Ecto neural progenitor cell (in vitro differentiated cells): ENCODE data around the gene TCFL5.
"Not testable (repeated sequence)": the region's sequence is repeated elsewhere in the genome, so short reads cannot be mapped to it uniquely, and the experiment has no call there.

ENCODE experiments used
- DNase-seq: peaks from one replicate; pipeline ENCODE4 v3.0.0-alpha.2; 2018; ENCODE audit warnings: low spot score

Gene TCFL5

DNA sequence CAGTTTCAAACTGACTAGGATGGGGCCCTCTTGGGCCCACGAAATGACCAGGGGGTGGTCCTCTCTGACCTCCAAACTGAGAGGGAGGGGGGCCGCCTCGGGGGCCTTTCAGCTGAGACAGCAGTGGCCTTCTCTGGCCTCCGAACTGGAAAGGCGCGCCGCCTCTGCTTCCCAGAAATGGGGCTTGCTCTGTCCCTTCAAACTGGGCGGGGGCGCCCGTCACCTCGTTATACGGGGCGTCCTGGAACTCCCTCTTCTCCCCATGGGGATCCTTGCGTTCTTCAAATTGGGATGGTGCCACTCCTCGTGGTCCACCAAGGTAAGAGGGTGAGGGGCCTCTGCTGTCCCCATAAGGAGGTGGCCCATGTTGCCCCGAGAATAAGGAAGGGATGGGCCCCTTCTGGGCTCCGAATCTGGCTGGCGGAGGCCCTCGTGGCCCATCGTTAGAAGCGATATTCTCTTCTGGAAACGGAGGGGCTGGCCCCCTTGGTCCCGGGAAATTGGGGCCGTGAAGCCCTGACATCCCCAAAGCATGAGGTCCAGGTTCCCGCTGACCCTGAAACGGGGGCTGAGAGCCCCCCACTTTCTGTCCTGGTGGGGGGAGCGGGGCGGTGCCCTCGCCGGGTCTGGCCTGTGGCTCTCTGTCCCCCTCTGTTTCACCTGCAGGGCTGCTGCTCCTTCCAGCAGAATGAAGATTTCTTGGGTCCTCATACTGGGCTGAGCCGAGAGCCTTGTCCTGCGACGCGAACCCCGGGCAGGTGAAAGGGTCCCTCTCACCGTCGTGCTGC, 18.7 kb upstream of the TCFL5 start:
- no peak for DNase-seq

DNA sequence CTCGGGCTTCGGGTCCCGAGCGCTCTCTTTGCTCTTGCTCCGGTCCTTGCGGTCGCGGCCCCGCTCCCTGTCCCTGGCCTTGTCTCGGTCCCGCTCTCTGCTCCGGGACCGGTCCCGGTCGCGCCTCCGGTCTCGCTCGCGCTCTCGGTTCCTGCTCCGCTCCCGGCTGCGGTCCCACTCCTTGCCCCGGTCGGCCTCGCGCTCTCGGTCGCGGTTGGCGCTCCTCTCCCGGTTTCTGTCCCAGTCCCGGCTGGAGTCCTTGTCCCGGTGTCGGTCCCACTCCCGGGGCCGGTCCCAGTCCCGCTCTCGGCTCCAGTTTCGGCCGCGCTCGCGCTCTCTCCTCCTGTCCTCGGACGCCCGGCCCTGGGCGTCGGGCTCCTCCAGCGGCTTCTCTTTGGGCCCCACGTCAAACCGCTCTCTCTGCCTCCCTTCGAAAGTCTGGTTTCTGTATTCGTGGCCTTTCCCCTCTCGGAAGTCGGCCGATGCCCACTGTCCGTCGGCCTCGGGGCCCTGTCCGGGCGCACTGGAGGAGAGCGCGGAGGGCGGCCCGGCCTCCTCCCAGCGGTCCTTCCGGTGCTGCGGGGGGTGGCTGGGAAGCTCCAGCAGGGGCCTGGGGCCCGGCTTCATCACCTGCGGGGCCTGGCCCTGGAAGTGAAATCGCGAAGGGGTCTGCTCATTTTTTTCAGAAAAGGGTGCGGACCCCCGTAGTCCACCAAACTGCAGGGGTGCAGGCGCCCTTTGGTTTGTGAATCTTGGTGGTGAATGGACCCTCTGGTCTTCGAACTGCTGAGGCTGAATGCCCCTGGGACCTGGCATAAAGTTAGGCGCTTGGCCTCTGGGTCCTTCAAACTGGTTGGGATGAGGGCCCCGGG, 17.9 kb upstream of the TCFL5 start:
- DNase-seq, result no peak

DNA sequence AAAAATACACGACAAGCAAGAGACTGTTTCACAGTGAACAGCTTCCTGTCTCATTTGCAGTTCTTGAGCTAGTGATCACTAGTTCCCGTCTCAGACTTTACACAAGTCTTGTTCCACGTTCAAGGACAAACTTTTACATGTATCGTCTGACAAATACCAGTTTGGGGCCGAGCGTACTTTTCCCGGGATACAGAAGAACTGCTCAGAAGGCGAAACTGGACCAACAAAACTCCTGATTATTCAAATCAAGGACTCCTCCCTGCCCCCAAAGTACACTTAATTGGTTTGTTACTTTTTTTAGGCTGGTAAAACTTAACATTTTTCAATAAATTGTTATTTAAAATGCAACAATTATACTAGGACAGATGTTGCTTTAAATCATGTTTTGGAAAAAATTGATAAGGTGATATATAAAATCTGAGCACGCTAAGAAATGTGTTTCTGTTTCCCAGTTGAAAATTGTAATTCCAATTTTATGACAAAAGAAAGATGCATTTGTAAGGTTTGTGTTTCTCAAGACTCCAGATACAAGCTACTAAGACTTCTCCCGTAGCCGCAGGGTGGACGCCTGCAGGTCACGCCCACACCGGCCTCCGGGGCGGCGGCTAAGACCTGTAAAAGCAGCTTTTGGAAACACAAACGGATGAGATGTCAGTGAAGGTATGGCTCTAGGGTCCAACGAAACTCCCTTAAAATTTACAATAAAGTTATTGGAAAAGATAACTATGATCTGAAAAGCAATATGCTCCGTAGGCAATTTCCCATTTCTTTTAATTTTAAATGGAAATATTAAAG, 16.8 kb upstream of the TCFL5 start:
- no peak for DNase-seq

DNA sequence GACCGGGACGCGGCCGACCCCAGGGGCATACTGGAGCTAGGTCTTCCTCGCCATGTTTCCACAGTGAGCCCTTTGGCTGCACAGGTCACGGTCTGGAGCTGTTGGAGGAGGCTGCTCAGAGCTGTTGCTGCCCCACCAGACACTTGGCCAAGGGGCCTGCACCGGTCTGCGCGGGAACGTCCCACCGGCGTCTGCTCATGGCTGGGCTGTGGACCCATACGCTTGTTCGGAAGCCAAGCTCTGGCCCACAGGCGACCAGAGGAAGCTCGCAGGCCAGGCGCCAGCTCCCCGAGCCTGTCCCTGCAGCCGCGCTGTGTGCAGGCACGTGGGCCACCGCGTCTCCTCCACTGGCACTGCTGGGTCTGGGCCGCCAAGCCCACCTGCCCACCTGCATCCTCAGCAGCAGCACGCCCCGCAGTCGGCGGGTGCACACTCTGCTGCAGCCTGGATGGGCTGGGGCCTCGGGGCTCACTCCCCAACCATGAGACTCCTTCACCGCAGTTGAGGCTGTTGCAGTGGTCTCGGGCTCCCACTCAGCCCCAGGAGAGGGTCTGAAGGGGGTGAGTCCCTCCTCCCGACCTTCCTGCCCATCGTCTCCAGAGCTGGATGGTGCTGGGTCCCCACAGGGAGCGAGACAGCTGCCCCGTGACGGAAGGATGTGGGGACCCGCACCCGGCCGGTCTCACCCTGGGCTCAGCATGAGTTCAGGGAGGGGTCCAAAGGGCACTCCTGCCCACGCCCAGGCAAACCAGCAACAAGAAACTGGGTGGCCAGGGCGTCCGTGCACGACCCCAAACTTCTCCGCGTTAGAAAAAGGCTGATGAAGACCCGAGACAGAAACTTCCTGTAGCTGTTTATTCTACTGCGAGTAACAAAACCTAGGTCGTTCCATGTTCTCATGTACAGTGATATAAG, 15.5 kb upstream of the TCFL5 start:
- DNase-seq, result no peak

DNA sequence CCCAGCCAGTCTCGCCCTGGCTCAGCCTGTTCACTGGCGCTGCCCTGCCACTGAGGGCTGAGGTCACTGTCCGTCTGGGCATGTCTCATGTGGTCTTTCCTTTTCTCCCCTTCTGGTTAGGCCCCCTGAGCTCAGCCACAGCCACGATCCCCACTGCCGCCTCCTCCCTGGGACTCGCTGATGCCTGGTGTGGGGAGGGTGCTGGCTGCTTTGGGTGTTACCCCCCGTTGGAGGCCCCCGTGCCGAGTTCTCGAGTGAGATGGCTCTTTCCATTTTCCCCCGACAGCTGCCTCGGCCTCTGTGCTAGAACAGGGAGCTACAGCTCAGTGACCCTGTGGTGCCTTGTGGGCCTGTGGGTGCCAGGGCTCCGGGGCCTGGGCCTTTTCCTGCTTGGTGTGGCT, 14.9 kb upstream of the TCFL5 start:
- no peak for DNase-seq

DNA sequence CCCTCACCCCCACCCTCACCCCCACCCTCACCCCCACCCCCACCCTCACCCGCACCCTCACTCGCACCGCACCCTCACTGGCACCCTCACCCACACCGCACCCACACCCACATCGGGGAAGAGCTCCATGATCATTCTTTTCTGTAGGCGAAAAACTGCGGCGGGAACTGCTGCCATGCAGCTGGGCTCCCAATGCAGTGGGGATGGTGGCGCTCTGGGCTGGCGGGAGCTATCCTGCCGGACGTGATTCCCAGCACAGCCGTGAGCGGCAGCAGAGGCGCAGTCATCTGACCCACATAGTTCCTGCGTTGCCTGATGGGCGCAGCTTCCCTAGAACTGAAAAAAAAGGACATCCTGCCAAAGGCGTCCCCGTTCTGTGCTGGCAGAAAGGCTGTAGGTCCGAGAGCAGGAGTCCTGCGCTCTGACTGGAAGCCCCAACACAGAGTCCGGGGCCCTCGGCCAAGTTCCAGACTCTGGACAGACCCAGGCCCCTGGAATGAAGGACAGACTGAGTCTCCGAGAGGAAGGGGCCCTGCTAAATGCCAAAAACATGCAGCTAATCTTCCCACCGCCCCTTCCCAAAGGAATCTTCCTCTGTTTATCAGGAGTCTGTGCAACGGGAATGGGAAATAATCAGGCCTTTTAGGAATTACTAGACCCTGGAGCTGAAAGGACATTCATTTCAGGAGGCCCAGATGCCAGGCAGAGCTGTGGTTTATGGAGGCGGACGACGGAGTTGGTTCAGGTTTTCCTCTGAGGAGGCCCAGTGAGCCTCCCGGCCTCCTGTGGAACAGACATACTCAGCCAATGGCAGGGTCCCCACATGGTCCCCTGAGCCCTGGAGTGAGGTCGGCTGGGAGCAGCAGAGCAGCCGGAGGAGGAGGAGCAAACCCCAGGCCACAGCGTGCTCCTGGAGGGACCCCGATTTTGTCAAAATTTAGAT, 14.1 kb upstream of the TCFL5 start:
- DNase-seq, result peak; percentile 89

DNA sequence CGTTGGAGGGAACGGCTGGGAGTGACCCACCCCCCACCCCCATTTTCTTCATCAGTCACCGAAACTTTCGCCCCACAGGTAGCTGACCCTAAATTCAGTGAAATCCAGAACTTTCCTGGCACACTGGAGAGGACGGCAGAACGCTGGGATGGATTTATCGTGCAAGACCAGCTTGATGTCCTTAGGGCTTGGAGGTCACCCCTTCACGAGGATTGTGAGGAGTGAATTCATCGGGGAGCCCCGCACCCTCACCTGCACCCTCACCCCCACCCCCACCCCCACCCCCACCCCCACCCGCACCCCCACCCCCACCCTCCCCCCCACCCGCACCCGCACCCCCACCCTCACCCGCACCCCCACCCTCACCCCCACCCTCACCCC, 13.3 kb upstream of the TCFL5 start:
- no peak for DNase-seq

DNA sequence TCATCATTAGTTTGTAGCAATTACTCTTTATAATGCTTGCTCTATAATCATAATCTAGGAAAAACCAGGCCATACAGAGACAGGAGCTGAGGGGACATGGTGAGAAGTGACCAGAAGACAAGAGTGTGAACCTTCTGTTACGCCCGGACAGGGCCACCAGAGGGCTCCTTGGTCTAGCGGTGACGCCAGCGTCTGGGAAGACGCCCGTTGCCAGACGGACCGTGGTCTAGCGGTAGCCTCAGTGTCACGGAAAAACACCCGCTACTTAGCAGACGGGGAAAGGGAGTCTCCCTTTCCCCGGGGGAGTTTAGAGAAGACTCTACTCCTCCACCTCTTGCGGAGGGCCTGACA, 12.0 kb upstream of the TCFL5 start:
- not testable (repeated sequence) for DNase-seq

DNA sequence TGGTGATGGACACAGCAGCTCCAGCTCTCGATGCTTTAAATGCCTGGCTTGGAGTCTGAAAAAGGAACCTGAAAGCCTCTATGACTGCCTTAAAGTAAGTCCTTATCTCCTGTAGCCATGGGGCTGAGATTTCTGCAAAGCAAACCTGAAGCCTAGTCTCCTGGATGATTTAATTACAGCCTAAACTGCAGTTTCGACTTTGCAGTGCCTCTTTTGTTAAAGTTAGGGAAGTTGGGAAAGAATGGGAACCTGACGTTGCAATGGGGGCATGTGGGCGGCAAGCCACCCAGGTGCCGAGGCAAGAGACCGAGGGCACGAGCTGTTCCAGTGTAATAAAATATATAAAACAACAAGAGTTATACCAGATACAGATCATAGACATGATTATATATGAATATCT, 11.7 kb upstream of the TCFL5 start:
- no peak for DNase-seq

DNA sequence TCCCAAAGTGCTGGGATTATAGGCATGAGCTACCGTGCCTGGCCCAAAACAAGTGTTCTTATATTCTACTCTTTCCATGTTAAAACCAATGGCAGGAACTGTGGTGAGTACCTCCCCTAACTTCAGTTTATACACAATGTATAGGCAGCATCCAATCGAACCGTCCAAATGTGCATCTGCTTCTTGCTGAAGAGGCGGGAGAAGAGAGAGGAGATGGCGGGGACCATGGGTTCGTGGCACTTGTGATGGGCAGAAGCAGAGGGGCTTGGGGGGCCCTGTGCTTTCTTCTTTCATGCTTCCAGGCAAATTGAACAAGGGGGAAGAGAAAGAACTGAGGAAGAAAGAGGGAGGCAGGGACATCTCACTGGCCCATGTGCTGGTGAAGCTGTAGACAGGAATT, 11.2 kb upstream of the TCFL5 start:
- DNase-seq, result no peak

DNA sequence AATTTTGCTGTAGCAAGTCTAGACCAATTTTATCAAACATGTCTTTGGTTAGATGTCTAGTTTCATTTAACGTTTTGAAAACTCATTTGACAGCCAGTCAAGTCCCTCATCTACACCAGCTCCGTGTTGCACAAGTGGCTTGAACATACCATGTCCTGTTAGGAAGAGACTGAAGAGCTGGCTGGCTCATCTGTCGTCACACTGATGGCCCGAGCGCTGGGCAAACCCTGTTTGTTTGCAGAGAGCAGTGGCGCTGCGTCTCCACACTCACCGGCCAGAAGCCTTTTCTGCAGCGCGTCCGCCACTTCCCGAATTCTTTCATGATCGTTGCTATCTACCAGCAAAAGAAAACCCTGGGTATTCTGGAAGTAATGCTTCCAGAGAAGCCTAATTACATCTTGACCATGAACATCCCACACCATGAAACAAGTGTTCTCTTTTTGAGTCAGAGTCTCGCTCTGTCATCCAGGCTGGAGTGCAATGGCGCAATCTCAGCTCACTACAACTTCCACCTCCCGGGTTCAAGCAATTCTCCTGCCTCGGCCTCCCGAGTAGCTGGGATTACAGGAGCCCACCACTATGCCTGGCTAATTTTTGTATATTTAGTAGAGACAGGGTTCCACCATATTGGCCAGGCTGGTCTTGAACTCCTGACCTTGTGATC, 10.7 kb upstream of the TCFL5 start:
- DNase-seq, result no peak

DNA sequence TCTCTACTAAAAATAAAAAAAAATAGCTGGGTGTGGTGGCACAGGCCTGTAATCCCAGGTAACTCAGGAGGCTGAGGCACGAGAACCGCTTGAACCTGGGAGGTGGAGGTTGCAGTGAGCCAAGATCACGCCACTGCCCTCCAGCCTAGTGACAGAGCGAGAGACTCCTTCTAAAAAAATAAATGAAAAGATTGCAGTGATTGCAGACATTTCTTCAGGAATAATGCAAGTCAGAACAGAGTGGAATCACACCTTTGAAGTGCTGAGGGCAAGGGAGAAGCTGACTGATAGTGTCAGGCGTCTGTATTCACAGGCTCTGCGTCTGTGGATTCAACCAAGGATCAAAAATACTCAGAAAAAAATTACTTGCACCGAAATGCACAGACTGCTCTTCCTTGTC, 2.6 kb upstream of the TCFL5 start:
- DNase-seq, result no peak

DNA sequence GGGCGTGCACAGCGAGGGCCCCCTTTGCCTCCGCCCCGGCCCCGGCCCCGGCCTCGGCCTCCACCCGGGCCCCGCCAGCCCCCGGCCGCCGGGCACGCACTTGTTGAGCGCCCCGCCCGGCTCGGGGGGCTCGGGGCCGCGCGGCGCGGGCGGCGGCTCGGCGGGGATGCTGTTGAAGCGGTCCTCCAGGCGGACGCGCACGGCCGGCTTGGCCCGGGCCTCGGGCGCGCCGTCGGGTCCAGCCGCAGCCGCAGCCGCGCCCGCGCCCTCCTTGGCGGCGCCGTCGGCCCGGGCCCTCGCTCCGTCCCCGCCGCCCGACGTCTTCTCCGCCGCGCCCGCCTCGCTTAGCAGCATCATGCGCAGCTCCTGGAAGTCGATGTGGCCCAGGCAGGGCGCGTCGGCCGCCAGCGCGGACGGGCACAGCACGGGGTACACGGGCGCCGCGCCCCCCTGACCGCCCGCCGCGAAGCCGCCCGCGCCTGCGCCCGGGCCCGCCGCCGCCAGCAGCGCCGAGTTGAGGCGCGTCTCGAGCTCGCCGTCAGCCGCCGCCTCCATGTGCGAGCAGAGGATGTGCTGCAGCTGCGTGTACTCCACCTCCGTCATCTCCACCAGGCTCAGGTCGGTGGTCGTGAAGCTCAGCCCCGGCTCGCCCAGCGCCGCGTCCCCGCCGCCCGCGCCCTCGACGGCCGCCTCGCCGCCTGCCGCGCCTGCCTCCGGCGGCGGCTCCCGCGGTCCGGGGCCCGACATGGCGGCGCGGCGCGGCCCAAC, 514 bp downstream of the TCFL5 start:
- peak; percentile 74 for DNase-seq

DNA sequence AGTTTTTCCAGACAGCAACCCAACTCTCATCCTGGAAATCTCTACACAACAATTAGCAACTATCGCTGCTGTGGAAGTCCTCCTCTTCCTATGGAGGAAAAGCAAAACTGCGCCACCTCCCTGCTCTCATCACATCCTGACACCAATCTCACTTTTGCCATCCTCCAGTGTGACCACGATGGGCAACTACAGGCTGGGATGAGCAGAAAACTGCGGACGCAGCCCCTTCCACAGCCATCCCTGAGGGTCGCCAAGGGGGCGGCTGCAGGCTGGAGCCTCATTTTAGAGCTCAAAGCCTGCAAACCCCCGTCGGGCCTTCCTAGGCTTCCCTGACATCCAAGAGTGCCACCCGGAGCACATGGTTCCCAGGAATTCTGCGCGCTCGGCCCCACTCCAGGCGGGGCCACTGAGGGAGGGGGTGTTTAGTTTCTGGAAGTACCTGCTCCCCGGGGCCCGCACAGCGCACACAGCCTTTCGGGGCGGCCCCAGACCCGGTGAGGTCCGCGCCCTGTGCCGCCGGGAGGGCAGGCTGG, 1.2 kb downstream of the TCFL5 start:
- peak; percentile 60 for DNase-seq

DNA sequence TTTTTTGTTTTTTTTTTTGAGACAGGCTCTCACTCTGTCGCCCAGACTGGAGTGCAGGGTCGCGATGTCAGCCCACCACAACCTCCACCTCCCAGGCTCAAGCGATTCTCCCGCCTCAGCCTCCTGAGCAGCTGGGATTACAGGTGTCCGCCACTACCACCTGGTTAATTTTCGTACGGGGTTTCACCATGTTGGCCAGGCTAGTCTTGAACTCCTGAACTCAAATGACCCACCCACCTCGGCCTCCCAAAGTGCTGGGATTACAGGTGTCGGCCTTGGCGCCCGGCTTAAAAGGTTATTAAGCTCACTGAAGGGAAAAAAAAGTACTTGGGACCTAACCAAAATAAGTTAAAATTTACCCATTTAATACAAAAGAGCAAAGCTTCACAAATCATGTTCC, 1.9 kb downstream of the TCFL5 start:
- no peak for DNase-seq

DNA sequence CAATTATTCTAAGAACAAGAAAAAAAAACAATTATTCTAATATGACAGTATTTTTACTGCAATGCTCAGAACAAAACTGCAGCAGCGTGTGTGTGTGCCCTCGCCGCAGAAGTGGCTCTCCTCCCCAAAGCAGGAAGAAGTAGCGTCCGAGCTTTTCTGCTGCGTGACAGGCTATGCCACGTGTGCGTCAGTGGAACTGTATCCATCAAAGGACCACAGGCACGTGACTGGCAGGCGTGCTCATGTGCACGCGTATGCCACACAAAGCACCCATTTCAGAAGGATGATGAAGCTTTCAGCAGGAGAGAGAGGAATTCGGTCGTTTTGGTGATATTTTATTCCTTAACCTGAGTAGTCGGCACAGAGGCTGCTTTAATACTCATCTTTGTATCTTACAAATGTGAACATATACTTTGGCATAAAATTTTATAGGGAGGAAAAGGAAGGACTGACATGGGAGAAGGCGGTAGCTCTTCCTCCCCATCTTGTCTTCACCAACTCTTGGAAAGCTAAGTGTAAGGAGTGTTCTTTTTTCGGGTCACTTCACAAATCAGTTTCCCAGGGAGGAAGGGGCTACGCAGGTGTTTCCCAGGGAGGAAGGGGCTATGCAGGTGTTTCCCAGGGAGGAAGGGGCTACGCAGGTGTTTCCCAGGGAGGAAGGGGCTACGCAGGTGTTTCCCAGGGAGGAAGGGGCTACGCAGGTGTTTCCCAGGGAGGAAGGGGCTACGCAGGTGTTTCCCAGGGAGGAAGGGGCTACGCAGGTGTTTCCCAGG, 3.4 kb downstream of the TCFL5 start:
- DNase-seq, result no peak

DNA sequence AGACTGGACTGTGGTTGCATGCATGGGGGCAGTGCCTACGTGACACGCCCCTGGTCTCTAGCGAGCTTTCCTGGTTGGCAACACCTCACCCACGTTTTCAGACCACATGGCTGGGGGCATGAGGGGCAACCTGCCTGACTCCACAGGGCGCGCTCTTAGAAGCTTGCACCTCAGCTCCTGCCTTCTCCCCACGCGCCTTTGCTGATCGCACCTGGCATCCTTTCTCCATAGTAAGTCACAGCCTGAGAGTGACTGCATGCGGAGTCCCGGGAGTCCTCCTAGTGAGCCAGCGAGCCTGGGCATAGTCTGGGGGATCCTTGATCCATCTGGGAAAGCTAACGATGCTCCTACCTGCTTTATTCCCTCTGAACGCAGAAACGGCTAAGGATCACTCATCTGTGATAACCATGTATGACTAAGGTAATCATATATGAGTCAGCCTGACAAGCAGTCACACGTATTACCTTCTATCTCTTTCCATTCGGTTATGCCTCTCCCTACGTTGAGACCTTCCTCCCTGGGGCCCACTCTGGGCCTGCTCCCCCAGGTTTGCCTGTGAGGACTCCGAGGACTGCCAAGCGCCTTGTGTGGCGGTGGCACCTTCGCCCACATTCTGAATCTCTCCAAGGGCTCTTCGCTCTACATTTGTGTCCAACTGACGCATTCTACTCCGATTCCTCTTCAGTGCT, 4.5 kb downstream of the TCFL5 start:
- DNase-seq, result no peak

DNA sequence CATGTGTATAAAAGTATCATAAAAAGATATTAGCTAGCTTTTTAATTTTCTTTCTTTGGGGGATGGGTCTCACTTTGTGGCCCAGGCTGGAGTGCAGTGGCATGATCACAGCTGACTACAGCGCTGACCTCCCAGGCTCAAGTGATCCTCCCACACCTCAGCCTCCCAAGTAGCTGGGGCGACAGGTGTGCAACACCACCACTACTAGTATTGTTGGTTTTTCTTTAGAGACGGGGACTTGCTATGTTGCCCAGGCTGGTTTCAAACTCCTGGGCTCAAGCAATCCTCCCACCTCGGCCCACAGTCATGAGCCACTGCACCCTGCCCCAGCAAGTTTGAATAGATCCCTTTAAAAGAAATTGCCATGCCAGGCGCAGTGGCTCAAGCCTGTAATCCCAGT, 6.5 kb downstream of the TCFL5 start:
- no peak for DNase-seq
